GM18505 (cell line): ENCODE data around the gene TEX261.
"Not testable (repeated sequence)": the region's sequence is repeated elsewhere in the genome, so short reads cannot be mapped to it uniquely, and the experiment has no call there.

ENCODE experiments used
- ATAC-seq: cut with Tn5 transposase; IDR thresholded peaks from one replicate; pipeline ENCODE4 v1.9.1; 2021; ENCODE audit not compliant: unreplicated experiment
- POLR2A ChIP-seq: IDR thresholded peaks from 4 replicates; pipeline ENCODE4 v1.6.1; 2011; ENCODE audit warnings: borderline replicate concordance; ENCODE audit not compliant: insufficient read depth, insufficient read length; ENCODE audit errors: extremely low read depth

Gene TEX261

DNA sequence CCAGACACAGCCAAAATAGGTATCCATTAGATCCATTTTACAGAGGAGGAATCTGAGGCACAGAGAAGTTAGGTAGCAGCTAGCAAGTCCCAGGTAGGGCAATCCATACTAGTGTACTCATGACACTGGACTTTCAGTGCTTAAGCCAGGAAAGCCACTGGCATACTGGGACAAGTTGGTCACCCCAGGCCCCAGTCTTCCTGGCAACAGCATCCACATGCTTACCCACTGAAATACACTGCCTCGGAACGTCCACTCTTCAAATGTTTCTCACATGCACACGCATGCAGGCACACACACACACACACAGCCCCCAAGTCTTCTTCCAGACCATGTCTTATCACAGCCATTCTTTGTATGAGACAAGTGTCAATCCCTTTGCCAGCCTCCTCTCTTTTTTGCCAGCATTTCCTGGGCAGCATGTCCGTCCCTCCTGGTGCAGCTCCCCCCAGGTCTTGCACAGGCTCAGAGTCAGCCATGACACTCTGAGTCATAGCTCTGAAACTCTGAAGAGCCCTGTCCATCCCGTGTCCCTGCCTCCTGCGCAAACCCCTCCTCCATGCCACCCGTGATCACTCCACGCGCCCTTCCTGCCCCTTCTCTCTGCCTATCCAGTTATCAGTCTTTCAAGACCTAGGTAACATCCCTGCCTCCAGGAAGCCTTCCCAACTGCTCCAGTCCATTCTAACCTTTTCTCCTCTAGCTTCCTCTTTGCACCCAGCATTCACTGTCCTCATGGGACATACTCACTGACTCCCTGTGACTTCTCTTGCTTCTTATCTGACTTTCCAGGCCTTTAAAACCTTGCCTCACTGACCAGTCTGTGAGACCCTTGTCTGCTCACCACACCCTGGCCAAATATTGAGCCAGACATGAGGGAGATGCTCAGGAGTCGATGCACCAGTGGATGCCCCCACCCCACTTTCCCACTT, 10.9 kb upstream of the TEX261 start:
- ATAC-seq, result no peak
- no peak for TF ChIP-seq POLR2A

DNA sequence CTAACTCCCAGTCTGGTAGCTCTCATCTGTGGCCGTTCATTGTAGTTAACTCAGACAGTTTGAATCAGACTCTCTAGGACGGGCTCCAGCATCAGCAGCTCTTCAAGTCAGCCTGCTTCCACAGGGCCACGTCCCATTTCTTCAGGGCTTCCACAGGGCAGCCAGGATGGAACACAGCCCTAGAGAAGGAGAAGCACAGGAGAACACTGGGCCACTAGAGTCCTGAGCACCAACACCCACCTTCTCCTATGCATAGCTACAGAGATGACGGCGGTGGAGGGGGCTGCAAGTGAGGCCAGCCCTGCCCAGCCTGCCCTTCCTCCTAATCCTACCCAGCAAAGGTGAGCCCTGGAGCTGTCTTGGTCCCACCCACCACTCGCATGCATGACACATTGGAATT, 10.2 kb upstream of the TEX261 start:
- ATAC-seq, result no peak
- TF ChIP-seq POLR2A, result no peak

DNA sequence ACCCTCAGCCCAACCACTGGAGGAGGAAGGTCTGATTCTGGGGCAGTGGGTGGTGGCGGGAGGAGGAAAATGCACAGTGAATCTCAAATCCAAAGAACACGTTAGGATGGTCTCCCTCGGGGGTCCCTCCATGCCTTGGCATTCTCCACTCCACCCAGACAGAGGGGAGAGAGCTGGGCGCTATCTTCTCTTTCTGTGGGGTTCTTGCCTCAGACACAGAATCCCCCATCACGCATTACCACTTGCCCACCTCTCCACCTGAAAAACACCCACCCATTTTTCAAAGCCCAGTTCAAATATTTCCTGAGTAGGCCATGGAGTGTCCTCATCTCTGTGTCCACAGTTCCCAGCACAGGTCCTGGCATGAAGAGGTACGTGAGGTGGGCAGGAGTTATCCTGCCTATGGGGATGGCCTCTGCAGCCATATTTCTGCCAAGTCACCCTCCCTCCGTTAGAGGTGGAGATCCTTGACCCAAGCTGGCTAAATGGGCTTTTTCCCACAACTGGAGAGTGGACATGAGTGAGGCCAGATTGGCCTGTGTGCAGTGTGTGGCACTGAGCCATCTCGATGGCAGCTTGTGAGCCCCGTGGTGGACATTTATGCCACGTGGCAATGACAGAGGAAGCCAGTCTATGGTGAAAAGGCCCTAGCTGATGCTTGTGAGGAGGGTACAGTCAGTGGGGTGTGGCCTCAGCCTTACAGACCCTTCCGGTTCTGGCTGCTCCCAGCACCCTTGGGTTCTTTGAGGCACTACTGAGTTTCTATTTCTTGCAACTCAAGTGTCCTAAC, 9.5 kb upstream of the TEX261 start:
- no peak for TF ChIP-seq POLR2A
- ATAC-seq, result no peak

DNA sequence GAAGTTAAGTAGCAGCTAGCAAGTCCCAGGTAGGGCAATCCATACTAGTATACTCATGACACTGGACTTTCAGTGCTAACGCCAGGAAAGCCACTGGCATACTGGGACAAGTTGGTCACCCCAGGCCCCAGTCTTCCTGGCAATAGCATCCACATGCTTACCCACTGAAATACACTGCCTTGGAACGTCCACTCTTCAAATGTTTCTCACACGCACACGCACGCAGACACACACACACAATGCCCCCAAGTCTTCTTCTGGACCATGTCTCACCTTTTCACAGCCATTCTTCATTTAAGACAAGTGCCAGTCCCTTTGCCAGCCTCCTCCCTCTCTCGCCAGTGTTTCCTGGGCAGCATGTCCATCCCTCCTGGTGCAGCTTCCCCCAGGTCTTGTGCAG, 8.7 kb upstream of the TEX261 start:
- no peak for TF ChIP-seq POLR2A

DNA sequence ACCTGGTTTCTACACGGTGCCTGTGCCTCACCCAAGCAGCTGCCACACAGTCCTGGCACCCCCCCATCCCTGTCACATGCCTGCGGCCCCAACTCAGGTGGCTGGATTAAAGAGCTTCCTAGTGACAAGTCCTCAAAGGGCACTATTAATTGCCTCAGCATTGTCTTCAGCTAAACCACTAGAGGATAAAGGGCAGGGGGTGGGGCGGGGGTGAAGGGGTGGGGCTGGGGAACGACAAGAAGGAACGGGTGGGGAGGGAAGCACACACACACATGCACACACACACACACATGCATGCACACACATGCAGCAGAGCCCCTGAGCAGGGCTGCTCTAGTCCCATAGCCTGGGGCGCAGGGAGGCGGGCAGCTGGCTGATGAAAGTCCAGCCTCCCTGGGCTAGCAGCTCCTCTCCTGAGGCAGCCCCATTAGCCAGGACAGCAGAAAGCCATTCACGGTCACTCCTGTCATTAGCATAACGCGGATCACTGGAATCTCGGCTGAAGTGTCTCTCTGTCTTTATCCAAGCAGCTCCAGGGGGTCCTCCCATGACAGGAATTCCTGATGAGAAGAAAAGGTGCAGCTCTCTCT, 7.4 kb upstream of the TEX261 start:
- ATAC-seq, result no peak

More for the DNA sequence above, 8.7 kb upstream of the TEX261 start:
- no peak for ATAC-seq

DNA sequence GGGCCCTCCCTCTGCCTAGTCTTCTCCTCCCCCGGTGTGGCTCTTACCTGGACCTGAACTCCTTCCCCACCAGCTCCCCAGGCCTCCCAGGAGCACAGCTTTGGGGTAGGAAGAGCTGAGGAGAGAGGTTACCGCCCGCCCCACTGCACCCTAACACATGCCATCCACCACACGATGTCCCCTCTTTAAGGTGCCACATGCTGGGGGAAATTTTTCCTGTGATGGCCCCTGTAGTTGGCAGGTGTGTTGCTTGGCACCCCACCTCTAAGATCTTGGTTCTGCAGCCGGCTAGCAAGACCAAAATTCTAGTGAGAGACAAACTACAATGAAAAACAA, 6.9 kb upstream of the TEX261 start:
- ATAC-seq, result no peak
- TF ChIP-seq POLR2A, result no peak

More for the DNA sequence above, 7.4 kb upstream of the TEX261 start:
- TF ChIP-seq POLR2A, result no peak

DNA sequence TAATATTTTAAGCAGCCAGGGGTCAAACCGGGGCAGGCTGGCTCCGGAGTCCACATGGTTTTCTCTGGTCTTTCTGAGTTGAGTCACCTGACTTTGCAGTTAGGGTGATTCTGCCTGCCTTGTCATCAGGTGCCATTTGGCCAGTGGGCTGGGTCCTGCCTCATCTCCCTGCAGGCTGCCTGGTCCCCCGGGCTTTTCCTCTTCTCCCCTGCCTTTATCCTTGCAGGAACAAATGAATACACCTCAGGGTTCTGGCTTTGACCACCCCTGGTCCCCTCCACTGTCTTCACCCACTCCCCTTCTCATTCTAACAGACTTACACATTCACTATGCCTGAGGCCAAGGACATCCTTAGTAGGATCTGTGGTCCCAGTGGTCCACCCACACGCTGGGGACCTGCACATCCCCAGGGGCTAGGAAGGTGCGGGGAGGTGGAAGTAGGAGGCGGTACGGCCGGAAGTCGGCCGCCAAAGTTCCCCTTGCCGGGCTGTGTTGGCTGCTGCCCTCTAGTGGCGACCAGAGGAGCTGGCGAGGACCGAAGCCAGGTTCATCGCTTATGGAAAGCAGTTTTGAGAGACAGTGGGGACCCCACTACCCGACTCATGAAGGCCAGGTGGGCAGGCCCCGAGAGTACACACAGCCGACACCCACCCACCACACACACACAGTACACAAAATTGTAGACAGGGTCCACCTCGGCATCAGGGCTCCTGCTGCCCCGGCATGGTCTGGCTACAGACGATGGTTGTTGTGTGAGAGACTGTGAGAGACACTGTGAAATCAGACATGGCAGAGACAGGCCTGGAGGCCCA, 6.3 kb upstream of the TEX261 start:
- ATAC-seq, result peak; percentile 83
- peak; percentile 66 for TF ChIP-seq POLR2A

DNA sequence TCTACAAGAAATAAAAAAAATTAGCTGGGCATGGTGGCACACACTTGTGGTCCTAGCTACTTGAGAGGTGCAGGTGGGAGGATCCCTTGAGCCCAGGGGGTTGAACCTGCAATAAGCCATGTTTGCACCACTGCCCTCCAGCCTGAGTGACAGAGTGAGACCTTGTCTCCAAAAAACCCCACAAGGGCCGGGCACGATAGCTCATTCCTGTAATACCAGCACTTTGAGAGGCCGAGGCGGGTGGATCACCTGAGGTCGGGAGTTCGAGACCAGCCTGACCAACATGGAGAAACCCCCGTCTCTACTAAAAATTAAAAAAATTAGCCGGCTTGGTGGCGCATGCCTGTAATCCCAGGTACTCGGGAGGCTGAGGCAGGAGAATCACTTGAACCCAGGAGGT, 5.3 kb upstream of the TEX261 start:
- not testable (repeated sequence) for ATAC-seq

DNA sequence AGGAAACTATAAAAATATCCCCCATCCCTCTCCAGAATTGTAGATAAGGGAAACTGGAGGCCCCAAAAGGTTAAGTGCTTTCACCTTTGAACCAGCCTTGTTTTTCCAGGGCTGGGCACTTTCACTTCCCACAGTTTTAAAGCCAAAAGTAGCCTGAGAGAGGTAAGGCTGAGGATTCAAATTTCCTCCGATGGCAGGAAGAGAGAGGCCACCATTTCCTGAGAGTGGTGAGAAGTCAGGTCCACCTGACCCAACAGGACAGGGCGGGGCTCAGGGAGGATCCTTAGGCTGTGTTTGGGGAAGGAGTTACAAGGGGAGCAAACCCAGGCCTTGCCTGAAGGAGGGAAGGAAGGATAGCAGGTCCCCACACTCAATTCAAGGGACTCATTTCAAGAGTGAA, 4.7 kb upstream of the TEX261 start:
- no peak for ATAC-seq
- TF ChIP-seq POLR2A, result no peak

DNA sequence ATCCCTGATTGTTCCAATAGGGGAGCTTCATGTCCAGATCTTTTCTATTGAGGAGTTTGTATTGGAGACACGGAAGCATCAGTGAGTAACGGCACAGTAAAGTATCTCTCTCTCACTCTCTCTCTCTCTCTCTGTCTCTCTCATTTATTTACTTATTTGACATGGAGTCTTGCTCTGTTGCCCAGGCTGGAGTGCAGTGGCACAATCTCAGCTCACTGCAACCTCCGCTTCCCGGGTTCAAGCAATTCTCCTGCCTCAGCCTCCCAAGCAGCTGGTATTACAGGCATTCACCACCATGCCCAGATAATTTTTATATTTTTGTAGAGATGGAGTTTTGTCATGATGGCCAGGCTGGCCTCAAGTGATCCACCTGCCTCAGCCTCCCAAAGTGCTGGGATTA, 4.2 kb upstream of the TEX261 start:
- not testable (repeated sequence) for ATAC-seq

DNA sequence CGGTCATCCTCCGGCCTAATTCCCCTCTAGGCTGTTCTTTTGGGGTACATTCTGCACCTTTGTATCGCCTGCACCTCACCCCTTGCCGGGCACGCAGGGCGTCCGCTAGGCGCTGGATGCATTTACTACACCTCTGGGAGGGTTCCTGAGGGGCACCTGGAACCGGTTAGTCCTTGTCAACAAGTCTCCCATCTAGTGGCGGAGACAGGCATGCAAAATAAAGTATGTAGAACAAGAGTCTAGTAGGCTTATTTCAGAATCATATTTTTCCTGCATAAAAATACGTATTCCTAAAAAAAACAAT, 705 bp upstream of the TEX261 start:
- TF ChIP-seq POLR2A, result no peak
- ATAC-seq, result peak; percentile 32

DNA sequence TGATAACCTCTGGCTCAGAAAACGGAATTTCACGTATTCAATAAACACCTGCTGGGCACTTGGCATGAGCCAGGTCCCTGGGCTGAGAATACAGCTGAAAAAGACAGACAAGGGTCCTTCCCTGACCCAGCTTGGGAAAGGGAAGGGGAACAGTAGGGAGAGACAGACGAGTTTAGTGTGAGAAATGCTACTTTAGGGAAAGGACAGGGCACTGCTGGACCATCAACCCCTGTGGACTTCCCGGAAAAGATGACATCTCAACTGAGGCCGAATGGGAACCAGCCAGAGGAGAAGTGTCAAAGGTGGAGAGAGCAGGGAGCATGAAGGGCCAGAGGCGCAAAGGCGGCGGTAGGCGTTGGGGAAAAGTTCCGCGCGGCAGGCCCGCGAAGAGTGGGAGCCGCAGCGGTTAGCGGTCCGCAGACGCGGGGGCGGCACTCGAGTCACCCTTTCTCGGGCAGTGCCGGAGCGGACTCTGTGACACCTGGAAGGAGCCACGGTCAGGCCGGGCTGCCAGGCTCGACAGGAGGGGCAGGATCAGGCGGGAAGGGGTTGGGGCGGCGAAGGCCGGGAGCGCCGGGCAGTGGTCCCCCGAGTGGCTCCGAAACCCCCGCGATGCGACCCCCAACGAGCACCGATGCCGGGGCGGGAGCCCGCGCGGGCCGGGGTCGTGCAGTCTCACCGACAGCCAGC, 519 bp downstream of the TEX261 start:
- TF ChIP-seq POLR2A, result no peak
- ATAC-seq, result peak; percentile 31
